ENCODE results near the gene TSC22D1.
"Not testable (repeated sequence)": the region's sequence is repeated elsewhere in the genome, so short reads cannot be mapped to it uniquely, and the experiment has no call there.

Gene TSC22D1

GRCh38 chr13:44506251-44506650, 69.9 kb downstream of the TSC22D1 start:
- no peak for DNase-seq (ENCODE audit: low read depth in 3 of 3)

GRCh38 chr13:44504116-44504515, 72.0 kb downstream of the TSC22D1 start:
- DNase-seq (ENCODE audit: low read depth in 3 of 3), result no peak

- no peak for DNase-seq (ENCODE audit: low read depth in 3 of 3)
Measured at GRCh38 chr13:44498969-44499368, 77.2 kb downstream of the TSC22D1 start.

- DNase-seq (ENCODE audit: low read depth in 3 of 3), result no peak
Measured at GRCh38 chr13:44498502-44498901, 77.6 kb downstream of the TSC22D1 start.

- DNase-seq (ENCODE audit: low read depth in 3 of 3), result no peak
Measured at GRCh38 chr13:44497801-44498200, 78.3 kb downstream of the TSC22D1 start.

- DNase-seq (ENCODE audit: low read depth in 3 of 3), result no peak
Measured at GRCh38 chr13:44493213-44493812, 82.8 kb downstream of the TSC22D1 start.

- DNase-seq (ENCODE audit: low read depth in 3 of 3), result no peak
Measured at GRCh38 chr13:44489751-44490150, 86.4 kb downstream of the TSC22D1 start.

GRCh38 chr13:44487989-44488388, 88.1 kb downstream of the TSC22D1 start:
- DNase-seq (ENCODE audit: low read depth in 3 of 3), result no peak

GRCh38 chr13:44484562-44485138, 91.5 kb downstream of the TSC22D1 start:
- no peak for DNase-seq (ENCODE audit: low read depth in 3 of 3)

- no peak for DNase-seq (ENCODE audit: low read depth in 3 of 3)
Measured at GRCh38 chr13:44474122-44474910, 101.8 kb downstream of the TSC22D1 start.

GRCh38 chr13:44471686-44472085, 104.4 kb downstream of the TSC22D1 start:
- DNase-seq (ENCODE audit: low read depth in 3 of 3), result no peak

- DNase-seq (ENCODE audit: low read depth in 3 of 3), result no peak
Measured at GRCh38 chr13:44470638-44471562, 105.2 kb downstream of the TSC22D1 start.

GRCh38 chr13:44468874-44469273, 107.3 kb downstream of the TSC22D1 start:
- DNase-seq (ENCODE audit: low read depth in 3 of 3), result no peak

- no peak for DNase-seq (ENCODE audit: low read depth in 3 of 3)
Measured at GRCh38 chr13:44465318-44465717, 110.8 kb downstream of the TSC22D1 start.

GRCh38 chr13:44464471-44464870, 111.7 kb downstream of the TSC22D1 start:
- DNase-seq (ENCODE audit: low read depth in 3 of 3), result no peak

- no peak for DNase-seq (ENCODE audit: low read depth in 3 of 3)
Measured at GRCh38 chr13:44463759-44464158, 112.4 kb downstream of the TSC22D1 start.

- DNase-seq (ENCODE audit: low read depth in 3 of 3), result no peak
Measured at GRCh38 chr13:44459674-44460073, 116.5 kb downstream of the TSC22D1 start.

- DNase-seq (ENCODE audit: low read depth in 3 of 3), result no peak
Measured at GRCh38 chr13:44458313-44458975, 117.7 kb downstream of the TSC22D1 start.

- not testable (repeated sequence) for DNase-seq (ENCODE audit: low read depth in 3 of 3)
Measured at GRCh38 chr13:44456212-44456611, 119.9 kb downstream of the TSC22D1 start.

- no peak for DNase-seq (ENCODE audit: low read depth in 3 of 3)
Measured at GRCh38 chr13:44455769-44456168, 120.4 kb downstream of the TSC22D1 start.

GRCh38 chr13:44453881-44454280, 122.2 kb downstream of the TSC22D1 start:
- DNase-seq (ENCODE audit: low read depth in 3 of 3), result no peak

Measured in stimulated activated CD4-positive, alpha-beta T cell treated with anti-CD3 and anti-CD28 coated beads, TNF-alpha, amount 100 ng/mL, for 48 hours (primary cell).